GM19468 (cell line): ENCODE results near the gene MAML2.
"Not testable (repeated sequence)": the region's sequence is repeated elsewhere in the genome, so short reads cannot be mapped to it uniquely, and the experiment has no call there.

Experiments used
- ATAC-seq: cut with Tn5 transposase; IDR thresholded peaks from one replicate; pipeline ENCODE4 v1.9.1; 2021; ENCODE audit warnings: mild to moderate bottlenecking, moderate library complexity, moderate number of reproducible peaks; ENCODE audit not compliant: unreplicated experiment; ENCODE audit errors: extremely low read depth

Gene MAML2

GRCh38 chr11:96197801-96198701 lies 144.9 kb downstream of the MAML2 start:
- peak; percentile 38 for ATAC-seq

GRCh38 chr11:96197103-96197502 lies 145.9 kb downstream of the MAML2 start:
- no peak for ATAC-seq

- ATAC-seq, result no peak
Measured at GRCh38 chr11:96196181-96196662, 146.8 kb downstream of the MAML2 start.

GRCh38 chr11:96195671-96196070 lies 147.3 kb downstream of the MAML2 start:
- ATAC-seq, result no peak

- no peak for ATAC-seq
Measured at GRCh38 chr11:96194581-96195374, 148.2 kb downstream of the MAML2 start.

- no peak for ATAC-seq
Measured at GRCh38 chr11:96193745-96194443, 149.1 kb downstream of the MAML2 start.

GRCh38 chr11:96191752-96192151 lies 151.2 kb downstream of the MAML2 start:
- no peak for ATAC-seq

- ATAC-seq, result no peak
Measured at GRCh38 chr11:96189351-96189750, 153.6 kb downstream of the MAML2 start.

GRCh38 chr11:96188243-96189006 lies 154.6 kb downstream of the MAML2 start:
- ATAC-seq, result no peak

- no peak for ATAC-seq
Measured at GRCh38 chr11:96187822-96188221, 155.2 kb downstream of the MAML2 start.

GRCh38 chr11:96186806-96187205 lies 156.2 kb downstream of the MAML2 start:
- no peak for ATAC-seq

- ATAC-seq, result no peak
Measured at GRCh38 chr11:96185220-96185768, 157.7 kb downstream of the MAML2 start.

- ATAC-seq, result not testable (repeated sequence)
Measured at GRCh38 chr11:96180937-96181336, 162.1 kb downstream of the MAML2 start.

GRCh38 chr11:96180341-96180740 lies 162.7 kb downstream of the MAML2 start:
- ATAC-seq, result no peak

- peak; percentile 35 for ATAC-seq
Measured at GRCh38 chr11:96179905-96180304, 163.1 kb downstream of the MAML2 start.

GRCh38 chr11:96178887-96179279 lies 164.1 kb downstream of the MAML2 start:
- no peak for ATAC-seq

- ATAC-seq, result no peak
Measured at GRCh38 chr11:96178049-96178886, 164.7 kb downstream of the MAML2 start.

- ATAC-seq, result no peak
Measured at GRCh38 chr11:96177146-96177545, 165.8 kb downstream of the MAML2 start.

- ATAC-seq, result no peak
Measured at GRCh38 chr11:96173906-96174305, 169.1 kb downstream of the MAML2 start.
